Hepatocyte (in vitro differentiated cells): Measurements from ENCODE around the gene ALB. TPM values are rescaled to one million over a fixed set of nuclear protein-coding genes. Genes with fewer than 3 reads are reported as not detected.
A peak's percentile ranks its signal among the peaks of the same experiment; 100 is the strongest.

Experiments
- DNase-seq: peaks from one replicate; pipeline ENCODE4 v3.0.0-alpha.2; 2016; ENCODE audit warnings: low spot score
- H2AFZ ChIP-seq: fragments of 200-600 bp; sonication (generic); 2 replicates; pipeline ENCODE4 v1.6.0; 2016; ENCODE audit warnings: antibody characterized with exemption, mild to moderate bottlenecking
- H3K27ac ChIP-seq: fragments of 200-600 bp; sonication (generic); 2 replicates; pipeline ENCODE4 v1.5.1; 2016; ENCODE audit warnings: mild to moderate bottlenecking
- H3K27me3 ChIP-seq: fragments of 200-600 bp; sonication (generic); 2 replicates; pipeline ENCODE4 v1.6.1; 2016
- H3K36me3 ChIP-seq: fragments of 200-600 bp; sonication (generic); replicated peaks from 2 replicates; pipeline ENCODE4 v1.5.1; 2016; ENCODE audit warnings: low read depth; ENCODE audit not compliant: insufficient read depth
- H3K4me1 ChIP-seq: fragments of 200-600 bp; sonication (generic); 2 replicates; pipeline ENCODE4 v1.5.1; 2016; ENCODE audit warnings: mild to moderate bottlenecking, moderate library complexity; ENCODE audit not compliant: insufficient read depth
- H3K4me2 ChIP-seq: fragments of 200-600 bp; sonication (generic); 2 replicates; pipeline ENCODE4 v1.6.0; 2016
- H3K4me3 ChIP-seq: fragments of 200-600 bp; sonication (generic); 2 replicates; pipeline ENCODE4 v1.5.1; 2016; ENCODE audit warnings: mild to moderate bottlenecking
- H3K79me2 ChIP-seq: fragments of 200-600 bp; sonication (generic); 2 replicates; pipeline ENCODE4 v1.6.0; 2017; ENCODE audit warnings: mild to moderate bottlenecking
- H3K9me2 ChIP-seq: fragments of 200-600 bp; sonication (generic); replicated peaks from 2 replicates; pipeline ENCODE4 v1.6.0; 2017; ENCODE audit warnings: mild to moderate bottlenecking; ENCODE audit not compliant: insufficient read depth
- H3K9me3 ChIP-seq: fragments of 200-600 bp; sonication (generic); 2 replicates; pipeline ENCODE4 v1.5.1; 2016; ENCODE audit warnings: low read depth, mild to moderate bottlenecking
- H4K20me1 ChIP-seq: fragments of 200-600 bp; sonication (generic); 2 replicates; pipeline ENCODE4 v1.6.0; 2016; ENCODE audit warnings: mild to moderate bottlenecking; ENCODE audit not compliant: insufficient read depth, poor library complexity, severe bottlenecking
- EZH2 ChIP-seq: fragments of 200-600 bp; sonication (generic); IDR thresholded peaks from 2 replicates; pipeline ENCODE4 v1.6.1; 2016; ENCODE audit warnings: antibody characterized with exemption, mild to moderate bottlenecking, borderline replicate concordance
- EZH2phosphoT487 ChIP-seq: fragments of 200-600 bp; sonication (generic); IDR thresholded peaks from one replicate; pipeline ENCODE4 v1.6.1; 2018; ENCODE audit warnings: antibody characterized with exemption, mild to moderate bottlenecking, low read depth, moderate library complexity; ENCODE audit not compliant: unreplicated experiment, severe bottlenecking
- WGBS: methylation state at CpG from one replicate; pipeline ENCODE4 v1.1.6; 2016; ENCODE audit warnings: low lambda C conversion rate; ENCODE audit errors: missing lambda C conversion rate; 5-methylcytosine and 5-hydroxymethylcytosine counted together
- polyA plus RNA-seq: library from polyadenylated mRNA; unstranded; fragments of >200 nt; fragmentation: Nextera tagmentation; extraction: Ambion mirVana; gene quantifications from 2 replicates; pipeline ENCODE4 v1.2.1, GENCODE V29; 2016
- total RNA-seq: library from RNA; depleted of rRNA; stranded (reverse); fragments of >200 nt; gene quantifications from 2 replicates; pipeline ENCODE4 v1.2.3, GENCODE V29; 2014
- TF ChIP-seq, protein P1 (sequence below): fragments of 200-600 bp; sonication (generic); IDR thresholded peaks from 2 replicates; pipeline ENCODE4 v1.5.1; 2016; ENCODE audit warnings: antibody characterized with exemption, mild to moderate bottlenecking; ENCODE audit not compliant: poor library complexity

ALB gene
- total and polyA plus RNA-seq, 2 experiments from 2014 or later = 11,384 to 26,686 TPM

DNA sequence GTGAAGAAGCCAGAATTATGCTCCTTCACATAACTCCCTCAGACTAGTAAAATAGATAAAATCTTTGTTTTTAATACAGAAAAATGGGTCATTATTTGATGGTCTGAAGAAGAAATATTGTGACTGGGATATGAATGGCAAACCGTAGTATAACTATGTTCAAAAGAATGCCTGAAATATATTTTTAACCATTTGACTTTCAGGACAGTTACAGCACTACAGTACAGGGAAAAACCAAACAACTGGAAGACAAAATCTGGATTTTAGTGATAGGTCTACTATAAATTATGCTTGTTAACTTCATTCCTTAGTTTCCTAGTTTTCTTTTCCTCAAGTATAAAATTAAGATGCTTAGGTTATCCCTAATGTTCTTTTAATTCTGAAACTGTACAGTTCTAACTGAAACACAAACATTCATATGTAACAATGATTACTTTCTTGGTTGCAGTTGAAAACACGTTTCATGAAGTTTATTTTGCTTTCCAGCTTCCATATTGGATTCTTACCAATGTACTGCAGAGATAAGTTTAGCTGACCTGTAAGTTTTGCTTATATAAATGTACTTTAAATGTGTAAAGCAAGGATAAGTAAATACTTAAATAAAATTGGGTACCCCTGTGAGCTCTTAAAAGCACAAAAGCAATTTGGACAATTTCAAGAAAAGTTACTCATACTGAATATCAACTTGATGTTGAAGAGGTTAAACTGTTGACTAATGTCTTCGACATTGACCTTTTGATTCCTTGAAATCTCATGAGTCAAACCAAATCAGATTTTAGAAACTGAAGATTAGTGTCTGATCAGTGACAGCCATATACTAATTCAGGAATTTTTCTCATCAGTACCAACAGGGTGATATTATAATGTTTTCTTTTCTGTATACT is 32.8 kb downstream of the ALB start:
- no peaks in the 10 kb centered on the region for H3K9me3 ChIP-seq
- H3K27ac ChIP-seq = peak overlapping the region; percentile 62
- no peaks in the 10 kb centered on the region for H3K27me3 ChIP-seq
- 68% methylated on average over 3 of the region's 3 CpGs for WGBS
- H3K4me2 ChIP-seq = peak overlapping the region; percentile 69
- peak overlapping the region; percentile 28 for H3K4me3 ChIP-seq
- H3K9me2 ChIP-seq = no peaks in the 10 kb centered on the region
- TF ChIP-seq EZH2 (no peak), EZH2phosphoT487 (no peak)
- TF ChIP-seq, protein P1, sequence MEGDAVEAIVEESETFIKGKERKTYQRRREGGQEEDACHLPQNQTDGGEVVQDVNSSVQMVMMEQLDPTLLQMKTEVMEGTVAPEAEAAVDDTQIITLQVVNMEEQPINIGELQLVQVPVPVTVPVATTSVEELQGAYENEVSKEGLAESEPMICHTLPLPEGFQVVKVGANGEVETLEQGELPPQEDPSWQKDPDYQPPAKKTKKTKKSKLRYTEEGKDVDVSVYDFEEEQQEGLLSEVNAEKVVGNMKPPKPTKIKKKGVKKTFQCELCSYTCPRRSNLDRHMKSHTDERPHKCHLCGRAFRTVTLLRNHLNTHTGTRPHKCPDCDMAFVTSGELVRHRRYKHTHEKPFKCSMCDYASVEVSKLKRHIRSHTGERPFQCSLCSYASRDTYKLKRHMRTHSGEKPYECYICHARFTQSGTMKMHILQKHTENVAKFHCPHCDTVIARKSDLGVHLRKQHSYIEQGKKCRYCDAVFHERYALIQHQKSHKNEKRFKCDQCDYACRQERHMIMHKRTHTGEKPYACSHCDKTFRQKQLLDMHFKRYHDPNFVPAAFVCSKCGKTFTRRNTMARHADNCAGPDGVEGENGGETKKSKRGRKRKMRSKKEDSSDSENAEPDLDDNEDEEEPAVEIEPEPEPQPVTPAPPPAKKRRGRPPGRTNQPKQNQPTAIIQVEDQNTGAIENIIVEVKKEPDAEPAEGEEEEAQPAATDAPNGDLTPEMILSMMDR = no peak
- no peak overlapping the region for H2AFZ ChIP-seq
- H3K79me2 ChIP-seq = peaks cover 28% of the 10 kb centered on the region
- H4K20me1 ChIP-seq = no peaks in the 10 kb centered on the region
- no peak for DNase-seq
- no peaks in the 10 kb centered on the region for H3K36me3 ChIP-seq
- H3K4me1 ChIP-seq = peaks cover 11% of the 10 kb centered on the region

DNA sequence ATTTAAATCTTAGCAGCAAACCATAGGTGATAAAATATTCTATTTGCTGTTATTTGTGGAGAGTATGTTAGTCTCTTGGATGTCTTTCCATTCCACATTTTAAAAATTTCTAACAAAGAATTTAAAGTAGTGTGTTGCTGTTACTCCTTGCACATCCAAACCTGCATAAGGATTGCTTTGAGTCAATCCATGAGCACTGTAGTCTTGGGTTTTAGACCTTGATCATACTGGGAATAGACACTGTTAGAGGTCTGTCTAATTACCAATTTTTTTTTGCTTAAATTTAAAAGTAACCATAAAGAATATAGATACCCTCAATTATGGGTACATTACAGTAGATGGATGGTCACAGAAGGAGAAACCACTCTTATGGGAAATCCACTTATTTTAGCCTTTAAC is 33.5 kb downstream of the ALB start:
- Histone ChIP-seq H3K4me1 (peaks cover 11% of the 10 kb centered on the region), H3K4me2 (peak overlapping the region; percentile 69), H3K27me3 (no peaks in the 10 kb centered on the region), H4K20me1 (no peaks in the 10 kb centered on the region), H3K79me2 (peaks cover 28% of the 10 kb centered on the region), H3K9me3 (no peaks in the 10 kb centered on the region), H3K36me3 (no peaks in the 10 kb centered on the region), H3K27ac (peak overlapping the region; percentile 62), H2AFZ (no peak overlapping the region), H3K4me3 (peak overlapping the region; percentile 28), H3K9me2 (no peaks in the 10 kb centered on the region)
- DNase-seq = no peak
- no peak for TF ChIP-seq EZH2
- no peak for TF ChIP-seq EZH2phosphoT487
- TF ChIP-seq, protein P1 = no peak

DNA sequence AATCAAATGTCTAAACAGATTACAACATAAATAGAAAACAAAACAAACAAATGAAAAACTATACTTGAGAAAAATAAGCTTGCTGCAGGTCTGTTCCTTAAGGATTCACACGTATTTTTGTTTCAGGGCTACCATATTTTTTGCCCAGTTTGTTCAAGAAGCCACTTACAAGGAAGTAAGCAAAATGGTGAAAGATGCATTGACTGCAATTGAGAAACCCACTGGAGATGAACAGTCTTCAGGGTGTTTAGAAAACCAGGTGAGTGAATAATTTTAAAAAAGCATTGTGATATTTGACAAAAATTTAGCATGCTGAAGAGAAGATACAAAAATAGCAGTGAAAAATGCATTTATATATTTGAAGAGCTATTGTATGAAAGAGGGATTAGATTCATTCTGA is 34.0 kb downstream of the ALB start:
- H3K27ac ChIP-seq = peak overlapping the region; percentile 62
- no peaks in the 10 kb centered on the region for H3K36me3 ChIP-seq
- WGBS = 64% methylated on average over 1 of the region's 1 CpG
- H3K27me3 ChIP-seq = no peaks in the 10 kb centered on the region
- DNase-seq = no peak
- TF ChIP-seq, protein P1 = no peak
- TF ChIP-seq EZH2 (no peak), EZH2phosphoT487 (no peak)
- no peaks in the 10 kb centered on the region for H3K9me3 ChIP-seq
- no peak overlapping the region for H2AFZ ChIP-seq
- H3K4me1 ChIP-seq = peaks cover 8% of the 10 kb centered on the region
- H3K9me2 ChIP-seq = no peaks in the 10 kb centered on the region
- no peaks in the 10 kb centered on the region for H4K20me1 ChIP-seq
- H3K4me3 ChIP-seq = peak overlapping the region; percentile 28
- H3K79me2 ChIP-seq = peaks cover 28% of the 10 kb centered on the region
- H3K4me2 ChIP-seq = peak overlapping the region; percentile 69
